Ovary (tissue), 3 donors: ENCODE data around the gene ANKS1B.

Experiments used
- CTCF ChIP-seq, 3 donors: fragments of 450-650 bp in 2 of 3; fragments of 200-600 bp in 1 of 3; IDR thresholded peaks; one replicate each; pipeline versions ENCODE4 v1.5.1 to v1.8.0; 2016 to 2022; ENCODE audit warnings: antibody characterized with exemption in 3 of 3, mild to moderate bottlenecking in 1 of 3
- POLR2A ChIP-seq: fragments of 450-650 bp; IDR thresholded peaks from one replicate; pipeline ENCODE4 v1.6.1; 2017; ENCODE audit warnings: antibody characterized with exemption, mild to moderate bottlenecking, moderate library complexity
- donor health status: DM: no; HTN: no; CAD: no.

- no peak for TF ChIP-seq CTCF (IDR thresholded peaks at IDR 0.05)
- TF ChIP-seq POLR2A = no peak
Measured at GRCh38 chr12:98697209-98697608, 1287.5 kb downstream of the ANKS1B start.
